OCI-LY7 (cell line): ENCODE data around the gene GDPD2. TPM values are rescaled to one million over a fixed set of nuclear protein-coding genes. Genes with fewer than 3 reads are reported as not detected.

ENCODE experiments used
- BruUV-seq: library from RNA; stranded (reverse); fragments of 400-500 nt; replicated peaks from 2 replicates; lab custom pipeline; 2021; lab: Mats Ljungman, UMichigan
- CTCF ChIA-PET: fragments of 300-600 bp; sonication (Branson Sonifier 250); formaldehyde crosslinking; loops from one replicate; lab custom pipeline; 2022; ENCODE audit warnings: antibody characterized with exemption; ENCODE audit not compliant: unreplicated experiment; lab: Charles Lee
- POLR2A ChIA-PET: fragments of 300-600 bp; sonication (Branson Sonifier 250); formaldehyde crosslinking; loops from one replicate; lab custom pipeline; 2022; ENCODE audit warnings: antibody characterized with exemption; lab: Charles Lee
- DNase-seq: peaks from one replicate; pipeline ENCODE4 v3.0.0-alpha.2; 2015; ENCODE audit warnings: low spot score
- H2AFZ ChIP-seq: fragments of 200-600 bp; sonication (generic), shearing (Covaris generic); 2 replicates; pipeline ENCODE4 v1.6.1; 2014; ENCODE audit warnings: mild to moderate bottlenecking, antibody characterized with exemption, low read length, moderate library complexity
- H3K27ac ChIP-seq: fragments of 200-600 bp; sonication (generic); 2 replicates; pipeline ENCODE4 v1.5.1; 2014; ENCODE audit warnings: mixed run types, low read depth, mild to moderate bottlenecking, moderate library complexity, low read length, inconsistent platforms; ENCODE audit not compliant: poor library complexity, severe bottlenecking
- H3K36me3 ChIP-seq: fragments of 200-600 bp; sonication (generic); 2 replicates; pipeline ENCODE4 v1.6.1; 2014; ENCODE audit warnings: mild to moderate bottlenecking, antibody characterized with exemption, low read length, moderate library complexity, mixed read lengths; ENCODE audit not compliant: insufficient read depth
- H3K4me1 ChIP-seq: fragments of 200-600 bp; sonication (generic); 2 replicates; pipeline ENCODE4 v1.5.1; 2014; ENCODE audit warnings: mild to moderate bottlenecking, low read length; ENCODE audit not compliant: insufficient read depth, poor library complexity, severe bottlenecking
- H3K4me2 ChIP-seq: fragments of 200-600 bp; sonication (generic); 2 replicates; pipeline ENCODE4 v1.6.1; 2014; ENCODE audit warnings: mild to moderate bottlenecking, low read length
- H3K4me3 ChIP-seq: fragments of 200-600 bp; sonication (generic); 2 replicates; pipeline ENCODE4 v1.5.1; 2014; ENCODE audit warnings: mild to moderate bottlenecking, low read depth, low read length; ENCODE audit not compliant: poor library complexity, severe bottlenecking
- H3K79me2 ChIP-seq: fragments of 200-600 bp; sonication (generic); 2 replicates; pipeline ENCODE4 v1.6.1; 2016; ENCODE audit warnings: low read depth, mild to moderate bottlenecking, low read length, moderate library complexity, mixed read lengths; ENCODE audit not compliant: insufficient read depth
- H3K9me2 ChIP-seq: fragments of 200-600 bp; sonication (generic); 2 replicates; pipeline ENCODE4 v1.6.1; 2016; ENCODE audit warnings: mild to moderate bottlenecking, low read length, mixed read lengths; ENCODE audit not compliant: insufficient read depth
- H3K9me3 ChIP-seq: fragments of 200-600 bp; sonication (generic); 2 replicates; pipeline ENCODE4 v1.6.1; 2014; ENCODE audit warnings: mild to moderate bottlenecking, mixed run types, low read length, mixed read lengths
- H4K20me1 ChIP-seq: fragments of 200-600 bp; sonication (generic); 2 replicates; pipeline ENCODE4 v1.6.1; 2014; ENCODE audit warnings: mild to moderate bottlenecking, antibody characterized with exemption, low read length, moderate library complexity, mixed read lengths; ENCODE audit not compliant: insufficient read depth
- CTCF ChIP-seq: fragments of 200-600 bp; sonication (generic); conservative IDR thresholded peaks from 2 replicates; pipeline ENCODE4 v1.5.1; 2014; ENCODE audit warnings: mild to moderate bottlenecking, antibody characterized with exemption, low read length, moderate library complexity, mixed read lengths
- EZH2phosphoT487 ChIP-seq: fragments of 200-600 bp; sonication (generic); IDR thresholded peaks from 2 replicates; pipeline ENCODE4 v1.6.1; 2018; ENCODE audit warnings: low read depth, borderline replicate concordance, mild to moderate bottlenecking, mixed run types, antibody characterized with exemption, low read length, moderate library complexity, mixed read lengths
- intact Hi-C: fragments of 100-400 bp; cut with micrococcal nuclease; formaldehyde crosslinking; loops from one replicate; pipeline ENCODE4 v1.10.0; 2022; ENCODE audit not compliant: unreplicated experiment
- total RNA-seq, 2 experiments: library from RNA; depleted of rRNA in 1 of 2; stranded (reverse); fragments of >200 nt in 1 of 2; shearing (Covaris generic) in 1 of 2; gene quantifications; 2 replicates each; pipeline ENCODE4 v1.2.3, GENCODE V29; 2014 to 2022

GDPD2 gene
- total RNA-seq, 2 experiments from 2014 or later = 0.16 TPM; not detected in 1

GRCh38 chrX:70411475-70411874 lies 11.6 kb upstream of the GDPD2 start:
- no peak overlapping the region for H2AFZ ChIP-seq
- DNase-seq = no peak
- intact Hi-C loops = no loop called here
- no peaks in the 10 kb centered on the region for H3K79me2 ChIP-seq
- CTCF ChIA-PET = no interaction called here
- no peak overlapping the region for H3K4me3 ChIP-seq
- H3K36me3 ChIP-seq = peaks cover 39% of the 10 kb centered on the region
- POLR2A ChIA-PET = interaction anchor here (0.5 kb wide), 1 partner anchor 273 kb away, joined by 3 read pairs; no protein-coding TSS in a partner anchor
- H3K27ac ChIP-seq = no peak overlapping the region
- no TSS peak for BruUV-seq
- H4K20me1 ChIP-seq = no peaks in the 10 kb centered on the region
- no peaks in the 10 kb centered on the region for H3K9me3 ChIP-seq
- H3K9me2 ChIP-seq = no peaks in the 10 kb centered on the region
- H3K4me1 ChIP-seq = no peaks in the 10 kb centered on the region
- no peak for TF ChIP-seq CTCF
- no peak overlapping the region for H3K4me2 ChIP-seq

- no peaks in the 10 kb centered on the region for H3K9me3 ChIP-seq
- CTCF ChIA-PET = no interaction called here
- TF ChIP-seq CTCF (no peak), EZH2phosphoT487 (no peak)
These were observed 1.5 kb upstream of the GDPD2 start for GRCh38 chrX:70421618-70422017.

GRCh38 chrX:70423936-70424675 lies 992 bp downstream of the GDPD2 start:
- no peak overlapping the region for H3K4me2 ChIP-seq
- no peak for DNase-seq
- H3K36me3 ChIP-seq = peaks cover 24% of the 10 kb centered on the region
- no peak for TF ChIP-seq EZH2phosphoT487
- no peaks in the 10 kb centered on the region for H3K9me3 ChIP-seq
- H2AFZ ChIP-seq = no peak overlapping the region
- H3K79me2 ChIP-seq = no peaks in the 10 kb centered on the region
- no peak overlapping the region for H3K4me3 ChIP-seq
- BruUV-seq = no TSS peak
- no peaks in the 10 kb centered on the region for H3K9me2 ChIP-seq
- H3K4me1 ChIP-seq = no peaks in the 10 kb centered on the region
- POLR2A ChIA-PET = no interaction called here
- H3K27ac ChIP-seq = no peak overlapping the region
- intact Hi-C loops = no loop called here
- CTCF ChIA-PET = interaction anchor here (0.5 kb wide), 1 partner anchor 9 kb away, joined by 3 read pairs; no protein-coding TSS in a partner anchor
- no peaks in the 10 kb centered on the region for H4K20me1 ChIP-seq

More at GRCh38 chrX:70421618-70422017, 1.5 kb upstream of the GDPD2 start:
- Histone ChIP-seq H3K27ac (no peak overlapping the region), H3K36me3 (peaks cover 36% of the 10 kb centered on the region), H3K4me1 (no peaks in the 10 kb centered on the region), H2AFZ (no peak overlapping the region), H3K79me2 (no peaks in the 10 kb centered on the region), H3K4me2 (no peak overlapping the region), H3K4me3 (no peak overlapping the region), H4K20me1 (no peaks in the 10 kb centered on the region), H3K9me2 (no peaks in the 10 kb centered on the region)
- intact Hi-C loops = no loop called here
- POLR2A ChIA-PET = interaction anchor here (0.6 kb wide), 1 partner anchor 729 kb away, joined by 3 read pairs; no protein-coding TSS in a partner anchor
- no peak for DNase-seq
- no TSS peak for BruUV-seq
